Activated T-cell treated with anti-CD3 and anti-CD28 coated beads, Interleukin-2, amount 50 U/mL, for 72 hours (primary cell): ENCODE measurements around the gene CYSLTR2. TPM values are rescaled to one million over a fixed set of nuclear protein-coding genes. Genes with fewer than 3 reads are reported as not detected.
A peak's percentile ranks its signal among the peaks of the same experiment; 100 is the strongest.

ENCODE experiments used
- ATAC-seq, 2 donors: fragments of 150-1000 bp; cut with Tn5 transposase; replicated peaks in 1 of 2; 2 replicates each; pipeline ENCODE4 v1.10.0; 2021; ENCODE audit warnings: moderate library complexity in 2 of 2, mild to moderate bottlenecking in 1 of 2
- DNase-seq, 2 donors: peaks; one replicate each; pipeline ENCODE4 v3.0.0; 2021 to 2022; ENCODE audit warnings: mixed read lengths in 1 of 2
- H3K27ac Mint-ChIP-seq: one replicate; pipeline ENCODE4 v1.8.0; 2022; ENCODE audit warnings: mild to moderate bottlenecking, moderate library complexity, mixed read lengths
- H3K27me3 Mint-ChIP-seq: one replicate; pipeline ENCODE4 v1.8.0; 2022; ENCODE audit warnings: low read depth, mixed read lengths
- H3K36me3 Mint-ChIP-seq, 2 donors: one replicate each; pipeline ENCODE4 v1.8.0; 2022; ENCODE audit warnings: mixed read lengths in 2 of 2, mild to moderate bottlenecking in 1 of 2; ENCODE audit not compliant: insufficient read depth in 2 of 2
- H3K4me1 Mint-ChIP-seq: one replicate; pipeline ENCODE4 v1.8.0; 2022; ENCODE audit warnings: low read depth, mixed read lengths
- H3K4me3 Mint-ChIP-seq, 2 donors: one replicate each; pipeline ENCODE4 v1.8.0; 2022; ENCODE audit warnings: mild to moderate bottlenecking in 2 of 2, mixed read lengths in 2 of 2, moderate library complexity in 2 of 2
- H3K9me3 Mint-ChIP-seq, 2 donors: one replicate each; pipeline ENCODE4 v1.8.0; 2022; ENCODE audit warnings: mixed read lengths in 2 of 2
- total RNA-seq, 2 donors: library from RNA; stranded (reverse); gene quantifications; one replicate each; pipeline ENCODE4 v1.2.3, GENCODE V29; 2022

The CYSLTR2 gene
- total RNA-seq, 2 donors from 2014 or later, result 3.1 to 4.0 TPM

DNA sequence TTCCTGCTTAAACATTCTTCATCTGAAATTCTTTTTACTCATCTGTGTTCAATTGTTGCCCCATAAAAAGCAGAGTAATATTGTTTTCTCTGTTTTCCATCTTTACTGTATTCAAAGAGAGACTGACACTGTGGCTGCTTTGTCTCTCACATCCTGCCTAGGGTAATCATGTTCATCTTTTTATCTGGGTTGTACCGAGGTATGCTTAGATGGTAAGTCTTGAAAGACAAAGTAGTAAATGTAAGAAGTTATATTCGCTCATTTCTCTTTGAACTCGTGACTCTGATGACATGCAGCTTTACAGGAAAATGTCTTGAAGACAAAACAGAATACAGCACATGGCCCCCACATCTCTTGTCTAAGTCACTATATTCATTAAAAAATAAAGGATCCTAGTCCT lies 20.0 kb upstream of the CYSLTR2 start:
- ATAC-seq (peak in 1 of 2 donors; percentile 60), DNase-seq (no peak)
- Mint-ChIP-seq H3K4me3 (no peak overlapping the region), H3K4me1 (peaks cover 5% of the 10 kb centered on the region), H3K36me3 (peaks cover 6% of the 10 kb centered on the region in 2 donors), H3K27me3 (no peaks in the 10 kb centered on the region), H3K9me3 (peaks cover 8 to 10% of the 10 kb centered on the region in 2 donors), H3K27ac (no peak overlapping the region)

- Mint-ChIP-seq H3K4me3 (no peak overlapping the region), H3K36me3 (peaks cover 6% of the 10 kb centered on the region in 2 donors), H3K9me3 (peaks cover 5 to 10% of the 10 kb centered on the region in 2 donors), H3K4me1 (no peaks in the 10 kb centered on the region), H3K27ac (no peak overlapping the region), H3K27me3 (peaks cover 5% of the 10 kb centered on the region)
- ATAC-seq, result no peak
- DNase-seq, result no peak
These were observed 19.1 kb upstream of the CYSLTR2 start for GRCh38 chr13:48634636-48635035.

DNA sequence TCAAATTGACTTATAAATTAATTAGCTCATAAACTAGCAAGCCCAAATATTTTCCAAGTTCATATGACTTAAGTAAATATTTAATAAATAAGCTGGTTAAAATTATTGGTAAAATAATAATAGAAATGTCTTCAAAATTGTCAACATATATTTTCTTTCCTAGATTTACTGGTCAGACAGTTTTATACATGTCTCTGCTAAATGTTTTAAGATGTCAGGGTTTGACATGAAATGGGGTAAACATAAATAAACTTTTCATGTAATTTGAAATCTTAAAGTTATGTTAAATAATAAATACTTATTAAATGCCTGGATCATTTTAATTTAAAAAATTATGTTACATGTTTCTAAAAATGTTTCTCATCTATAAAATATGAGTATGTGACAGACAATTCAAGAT lies 18.3 kb upstream of the CYSLTR2 start:
- DNase-seq (no peak), ATAC-seq (no peak)
- Mint-ChIP-seq H3K4me3 (no peak overlapping the region), H3K27ac (no peak overlapping the region), H3K4me1 (no peaks in the 10 kb centered on the region), H3K9me3 (peaks cover 5 to 10% of the 10 kb centered on the region in 2 donors), H3K27me3 (peaks cover 8% of the 10 kb centered on the region), H3K36me3 (peaks cover 6% of the 10 kb centered on the region in 2 donors)

GRCh38 chr13:48636550-48636949 lies 17.2 kb upstream of the CYSLTR2 start:
- Mint-ChIP-seq H3K27me3 (peaks cover 17% of the 10 kb centered on the region), H3K36me3 (peaks cover 6% of the 10 kb centered on the region in 2 donors), H3K27ac (no peak overlapping the region), H3K9me3 (peaks cover 5 to 10% of the 10 kb centered on the region in 2 donors), H3K4me1 (no peaks in the 10 kb centered on the region), H3K4me3 (no peak overlapping the region)
- no peak for ATAC-seq
- no peak for DNase-seq

DNA sequence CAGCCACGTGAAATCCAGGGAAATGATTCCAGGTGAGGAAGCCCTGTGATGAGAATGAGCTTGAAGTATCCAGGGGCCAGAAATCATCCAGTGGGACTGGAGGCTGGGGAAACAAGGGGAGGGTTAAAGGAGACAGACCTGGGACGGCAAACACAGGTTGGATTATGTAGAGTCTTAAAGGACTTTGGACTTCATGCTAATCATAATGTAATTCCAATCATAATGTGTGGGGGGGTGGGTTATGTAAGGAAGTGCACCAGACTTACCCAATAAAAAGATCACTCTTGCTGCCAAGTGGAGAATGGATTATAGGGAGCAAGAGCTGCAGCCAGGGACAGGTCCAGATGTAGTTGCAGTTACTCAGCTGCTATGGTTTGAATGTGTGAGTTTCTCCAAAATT lies 16.1 kb upstream of the CYSLTR2 start:
- no peak for DNase-seq
- Mint-ChIP-seq H3K27ac (no peak overlapping the region), H3K4me1 (no peaks in the 10 kb centered on the region), H3K27me3 (peaks cover 17% of the 10 kb centered on the region), H3K36me3 (peaks cover 6% of the 10 kb centered on the region in 2 donors), H3K9me3 (peaks cover 5 to 10% of the 10 kb centered on the region in 2 donors), H3K4me3 (no peak overlapping the region)
- ATAC-seq, result no peak

DNA sequence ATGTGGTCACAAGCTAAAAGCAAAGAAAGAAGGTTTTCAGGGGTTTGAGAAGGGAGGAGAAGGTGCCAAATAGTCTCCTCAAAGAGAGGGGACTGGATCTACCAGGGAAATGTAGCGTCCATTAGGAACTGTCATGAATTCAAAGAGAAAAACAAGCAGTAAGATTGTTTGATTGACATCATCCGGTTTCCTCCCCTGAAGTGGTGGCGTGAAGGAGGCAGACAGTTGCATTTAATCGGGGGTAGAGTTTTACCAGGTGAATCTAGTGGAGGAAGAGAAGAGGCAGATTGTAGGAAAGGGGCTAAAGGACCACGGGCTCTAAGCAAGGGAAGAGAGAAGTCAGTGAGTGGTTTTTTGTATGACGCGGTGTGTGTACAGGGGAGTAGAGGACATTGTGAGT lies 13.0 kb upstream of the CYSLTR2 start:
- H3K4me1 Mint-ChIP-seq, result no peaks in the 10 kb centered on the region
- H3K36me3 Mint-ChIP-seq, result peaks cover 4 to 6% of the 10 kb centered on the region in 2 donors
- H3K27ac Mint-ChIP-seq, result no peak overlapping the region
- H3K27me3 Mint-ChIP-seq, result peaks cover 17% of the 10 kb centered on the region
- H3K9me3 Mint-ChIP-seq, result peaks cover 3 to 6% of the 10 kb centered on the region in 2 donors
- DNase-seq (no peak), ATAC-seq (no peak)
- H3K4me3 Mint-ChIP-seq, result no peak overlapping the region

- no peak overlapping the region for H3K27ac Mint-ChIP-seq
- no peak for ATAC-seq
These were observed 12.3 kb upstream of the CYSLTR2 start for GRCh38 chr13:48641404-48641803.

DNA sequence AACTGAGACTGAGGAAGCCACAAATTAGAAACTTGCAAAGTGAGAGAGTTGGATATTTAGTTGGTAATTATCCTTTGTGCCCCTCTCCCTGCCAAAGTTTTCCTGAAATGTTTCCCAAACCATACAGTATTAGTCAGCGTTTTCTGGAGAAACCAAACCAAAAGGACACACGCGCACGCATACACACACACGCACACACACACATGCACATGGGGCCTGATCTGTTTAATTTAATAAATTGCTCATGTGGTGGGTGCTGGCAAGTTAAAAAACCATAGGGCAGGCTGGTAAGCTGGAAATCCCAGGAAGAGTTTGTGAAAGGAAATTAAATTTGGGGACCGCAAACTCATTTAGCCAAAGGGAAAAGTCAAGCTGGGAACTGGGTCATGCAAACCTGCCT lies 11.7 kb upstream of the CYSLTR2 start:
- H3K4me1 Mint-ChIP-seq, result no peaks in the 10 kb centered on the region
- H3K27me3 Mint-ChIP-seq, result peaks cover 17% of the 10 kb centered on the region
- H3K27ac Mint-ChIP-seq, result no peak overlapping the region
- peaks cover 0 to 2% of the 10 kb centered on the region in 2 donors for H3K36me3 Mint-ChIP-seq
- no peak overlapping the region for H3K4me3 Mint-ChIP-seq
- peaks cover 0 to 2% of the 10 kb centered on the region in 2 donors for H3K9me3 Mint-ChIP-seq
- no peak for ATAC-seq
- no peak for DNase-seq

More at GRCh38 chr13:48641404-48641803, 12.3 kb upstream of the CYSLTR2 start:
- DNase-seq, result no peak
- Mint-ChIP-seq H3K9me3 (peaks cover 2% of the 10 kb centered on the region in 2 donors), H3K36me3 (peaks cover under 1 to 2% of the 10 kb centered on the region in 2 donors), H3K4me1 (no peaks in the 10 kb centered on the region), H3K27me3 (peaks cover 17% of the 10 kb centered on the region), H3K4me3 (no peak overlapping the region)

GRCh38 chr13:48643159-48643558 lies 10.6 kb upstream of the CYSLTR2 start:
- no peak for DNase-seq
- Mint-ChIP-seq H3K4me3 (no peak overlapping the region), H3K27ac (no peak overlapping the region), H3K9me3 (no peaks in the 10 kb centered on the region), H3K27me3 (peaks cover 17% of the 10 kb centered on the region), H3K36me3 (no peaks in the 10 kb centered on the region), H3K4me1 (no peaks in the 10 kb centered on the region)
- ATAC-seq, result no peak

GRCh38 chr13:48644141-48644540 lies 9.6 kb upstream of the CYSLTR2 start:
- no peak overlapping the region for H3K4me3 Mint-ChIP-seq
- H3K36me3 Mint-ChIP-seq, result no peaks in the 10 kb centered on the region
- peaks cover 14% of the 10 kb centered on the region for H3K27me3 Mint-ChIP-seq
- H3K27ac Mint-ChIP-seq, result no peak overlapping the region
- ATAC-seq, result no peak
- H3K9me3 Mint-ChIP-seq, result no peaks in the 10 kb centered on the region
- DNase-seq, result no peak
- H3K4me1 Mint-ChIP-seq, result no peaks in the 10 kb centered on the region

GRCh38 chr13:48644951-48645350 lies 8.8 kb upstream of the CYSLTR2 start:
- ATAC-seq (no peak), DNase-seq (no peak)
- Mint-ChIP-seq H3K27me3 (peaks cover 12% of the 10 kb centered on the region), H3K4me3 (no peak overlapping the region), H3K27ac (no peak overlapping the region), H3K36me3 (no peaks in the 10 kb centered on the region), H3K9me3 (no peaks in the 10 kb centered on the region), H3K4me1 (no peaks in the 10 kb centered on the region)

GRCh38 chr13:48645845-48646244 lies 7.9 kb upstream of the CYSLTR2 start:
- Mint-ChIP-seq H3K27ac (no peak overlapping the region), H3K9me3 (no peaks in the 10 kb centered on the region), H3K4me3 (no peak overlapping the region), H3K36me3 (no peaks in the 10 kb centered on the region), H3K4me1 (peaks cover 6% of the 10 kb centered on the region), H3K27me3 (peaks cover 6% of the 10 kb centered on the region)
- no peak for DNase-seq
- no peak for ATAC-seq

- Mint-ChIP-seq H3K4me1 (peaks cover 6% of the 10 kb centered on the region), H3K36me3 (no peaks in the 10 kb centered on the region), H3K4me3 (no peak overlapping the region), H3K27ac (no peak overlapping the region), H3K9me3 (no peaks in the 10 kb centered on the region), H3K27me3 (no peaks in the 10 kb centered on the region)
- ATAC-seq (no peak), DNase-seq (no peak)
These were observed 6.9 kb upstream of the CYSLTR2 start for GRCh38 chr13:48646791-48647190.

DNA sequence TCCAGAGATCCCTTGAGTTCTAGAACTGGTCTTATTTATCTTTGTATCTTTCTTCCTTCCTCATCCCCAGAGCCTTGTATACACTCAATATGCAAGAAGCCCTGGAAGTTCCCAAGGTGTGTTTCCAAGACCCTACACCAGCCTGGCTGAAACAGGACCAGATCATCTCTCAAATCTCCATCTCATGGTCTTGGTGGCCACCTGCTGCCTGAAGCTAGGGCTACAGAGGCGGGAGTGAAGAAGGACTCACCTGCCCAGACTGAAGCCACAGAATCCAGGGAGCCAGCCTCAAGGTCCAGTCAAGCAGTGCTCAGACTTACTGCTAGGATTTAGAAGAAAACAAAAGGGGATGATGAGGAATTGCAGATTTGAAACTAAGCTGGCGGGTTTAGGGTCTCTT lies 6.1 kb upstream of the CYSLTR2 start:
- ATAC-seq, result no peak
- no peaks in the 10 kb centered on the region for H3K27me3 Mint-ChIP-seq
- H3K27ac Mint-ChIP-seq, result no peak overlapping the region
- no peaks in the 10 kb centered on the region for H3K36me3 Mint-ChIP-seq
- H3K9me3 Mint-ChIP-seq, result no peaks in the 10 kb centered on the region
- H3K4me1 Mint-ChIP-seq, result peaks cover 10% of the 10 kb centered on the region
- H3K4me3 Mint-ChIP-seq, result no peak overlapping the region
- DNase-seq, result no peak
